GM21529 (cell line): ENCODE measurements around the gene RAB8B.
"Not testable (repeated sequence)": the region's sequence is repeated elsewhere in the genome, so short reads cannot be mapped to it uniquely, and the experiment has no call there.

Source experiments
- ATAC-seq: cut with Tn5 transposase; IDR thresholded peaks from one replicate; pipeline ENCODE4 v1.9.1; 2021; ENCODE audit not compliant: unreplicated experiment

Gene RAB8B

DNA sequence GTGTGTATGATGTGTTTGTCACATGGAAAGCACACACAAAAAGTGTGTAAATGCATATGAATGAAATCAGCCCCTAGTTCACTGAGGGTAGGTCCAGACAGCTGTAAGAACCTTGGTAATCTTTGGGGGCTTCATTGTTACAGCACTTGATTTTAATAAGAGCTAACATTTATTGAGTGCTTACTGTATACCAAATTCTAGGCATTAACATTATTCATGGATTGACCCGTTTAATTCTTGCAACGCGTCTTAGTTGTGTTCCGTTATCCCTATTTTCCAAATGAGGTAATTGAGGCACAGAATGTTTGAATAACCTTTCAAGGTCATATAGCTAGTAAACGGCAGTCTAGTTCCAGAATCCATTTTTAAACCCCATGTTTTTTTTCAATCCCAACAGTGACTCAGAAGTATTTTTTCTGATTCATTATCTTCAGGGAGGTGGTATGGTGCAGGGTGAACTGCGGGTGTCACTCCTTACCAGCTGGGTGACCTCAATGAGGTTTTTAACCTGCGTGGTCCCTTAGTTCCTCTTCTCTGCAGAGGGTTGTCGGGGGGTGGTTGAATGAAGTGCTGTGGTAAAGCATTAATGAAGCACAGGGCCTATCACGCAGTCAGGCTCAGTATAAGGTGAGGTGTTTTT, 14.2 kb downstream of the RAB8B start:
- no peak for ATAC-seq

DNA sequence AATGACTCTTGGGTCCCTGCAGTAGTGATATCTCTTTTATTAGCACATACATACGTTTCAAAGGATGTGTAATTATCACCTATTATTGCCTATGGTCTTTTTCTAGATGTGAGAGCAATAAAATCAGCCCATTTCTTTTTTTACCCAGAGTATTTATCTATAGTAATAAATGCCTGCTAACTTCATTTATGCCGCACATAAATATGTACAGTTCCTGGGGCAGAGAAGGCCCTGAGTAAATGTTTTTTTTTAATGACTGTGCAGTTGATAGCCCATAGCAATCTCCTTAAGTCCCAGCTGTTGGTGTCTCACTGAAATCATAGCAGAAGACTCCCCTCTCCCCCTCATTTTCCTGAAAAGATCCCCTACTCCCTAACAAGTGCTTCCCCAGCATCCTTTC, 16.7 kb downstream of the RAB8B start:
- ATAC-seq: no peak

DNA sequence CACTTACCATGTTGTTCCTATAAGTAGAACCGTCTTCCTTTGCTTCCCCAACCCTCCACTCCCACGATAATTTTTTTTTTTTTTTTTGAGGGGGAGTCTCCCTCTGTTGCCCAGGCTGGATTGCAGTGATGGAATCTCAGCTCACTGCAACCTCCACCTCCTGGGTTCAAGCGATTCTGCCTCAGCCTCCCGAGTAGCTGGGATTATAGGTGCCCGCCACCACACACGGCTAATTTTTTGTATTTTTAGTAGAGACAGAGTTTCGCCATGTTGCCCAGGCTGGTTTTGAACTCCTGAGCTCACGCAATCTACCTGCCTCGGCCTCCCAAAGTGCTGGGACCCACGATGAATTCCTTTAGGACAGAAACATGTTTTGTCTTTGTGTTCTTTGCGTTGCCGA, 19.4 kb downstream of the RAB8B start:
- not testable (repeated sequence) for ATAC-seq

DNA sequence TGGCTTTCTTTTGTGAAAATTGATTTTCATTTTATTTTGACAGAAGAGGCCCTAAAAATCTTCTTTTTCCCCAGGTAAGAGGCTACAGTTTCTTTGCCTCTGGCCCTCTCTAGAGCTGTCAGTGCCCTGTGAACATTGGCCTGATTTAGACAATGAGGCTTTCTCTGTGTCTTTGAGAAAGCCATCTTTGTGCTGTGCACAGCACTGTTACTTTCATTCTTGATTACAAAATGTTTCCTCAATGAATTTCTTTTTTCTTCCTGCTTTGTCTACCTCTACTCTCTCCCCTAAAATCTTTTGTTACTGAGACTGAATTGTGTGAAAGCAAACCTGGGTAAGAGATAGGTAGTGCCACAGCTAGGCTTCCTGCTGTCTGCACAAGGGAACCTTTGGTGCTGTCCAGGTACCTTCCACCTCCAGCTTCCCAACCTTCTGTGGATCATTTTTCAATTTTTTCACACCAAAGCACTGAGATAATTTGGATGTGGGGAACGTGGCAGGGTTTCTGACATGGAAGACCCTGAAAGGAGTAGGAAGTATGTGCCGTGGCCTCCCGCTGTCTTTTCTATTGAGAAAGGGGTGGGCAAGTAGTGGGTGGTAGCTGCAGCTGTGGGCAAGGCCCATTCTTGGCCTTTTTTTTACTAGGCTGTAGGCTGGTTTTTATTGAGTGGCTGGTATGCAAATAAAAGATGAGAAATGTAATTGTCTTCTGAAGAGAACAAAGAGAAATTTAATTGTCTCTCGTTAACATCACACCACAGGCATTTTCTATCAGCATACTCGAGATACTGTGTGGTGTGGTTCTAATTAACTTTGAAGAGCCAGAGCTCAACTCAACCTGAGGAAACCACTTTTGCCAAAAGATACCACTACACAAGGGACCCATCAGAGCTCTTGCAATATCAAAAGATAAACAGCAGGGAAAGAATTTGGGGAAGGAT, 21.0 kb downstream of the RAB8B start:
- ATAC-seq: no peak

DNA sequence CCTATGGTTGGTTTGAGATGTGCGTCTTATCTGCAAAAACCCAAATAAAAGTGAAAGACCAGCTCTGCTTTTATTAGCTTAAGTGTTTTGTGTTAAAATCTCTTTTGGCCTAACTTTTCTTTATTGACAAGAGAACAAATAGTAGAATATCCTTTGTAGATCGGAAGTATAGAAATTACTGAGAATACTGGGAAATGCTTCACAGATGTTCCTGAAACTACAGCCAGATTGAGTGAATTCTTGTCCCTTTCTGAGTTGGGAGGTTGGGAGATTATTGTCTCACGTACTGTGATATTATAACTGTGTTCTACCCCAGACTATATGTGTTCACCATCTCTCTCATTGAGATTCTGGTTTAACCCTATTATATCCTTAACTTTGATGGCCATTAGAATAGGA, 21.7 kb downstream of the RAB8B start:
- ATAC-seq: no peak

DNA sequence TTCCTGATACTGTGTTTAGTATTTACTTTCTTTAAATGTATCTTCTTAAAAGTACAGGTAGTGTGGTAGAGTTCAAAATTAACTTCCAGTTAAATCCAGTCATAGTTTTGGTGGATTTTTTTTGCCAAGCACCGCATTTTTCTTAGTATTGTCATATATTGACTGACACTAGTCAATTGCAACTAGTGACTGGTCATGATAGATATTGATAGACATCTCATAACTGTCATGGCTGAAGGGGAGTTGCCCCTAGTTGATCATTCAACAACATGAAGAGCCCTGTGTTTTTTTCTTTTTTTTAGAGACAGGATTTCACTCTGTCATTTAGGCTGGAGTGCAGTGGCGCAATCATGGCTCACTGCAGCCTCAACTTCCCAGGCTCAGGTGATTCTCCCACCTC, 22.1 kb downstream of the RAB8B start:
- no peak for ATAC-seq

DNA sequence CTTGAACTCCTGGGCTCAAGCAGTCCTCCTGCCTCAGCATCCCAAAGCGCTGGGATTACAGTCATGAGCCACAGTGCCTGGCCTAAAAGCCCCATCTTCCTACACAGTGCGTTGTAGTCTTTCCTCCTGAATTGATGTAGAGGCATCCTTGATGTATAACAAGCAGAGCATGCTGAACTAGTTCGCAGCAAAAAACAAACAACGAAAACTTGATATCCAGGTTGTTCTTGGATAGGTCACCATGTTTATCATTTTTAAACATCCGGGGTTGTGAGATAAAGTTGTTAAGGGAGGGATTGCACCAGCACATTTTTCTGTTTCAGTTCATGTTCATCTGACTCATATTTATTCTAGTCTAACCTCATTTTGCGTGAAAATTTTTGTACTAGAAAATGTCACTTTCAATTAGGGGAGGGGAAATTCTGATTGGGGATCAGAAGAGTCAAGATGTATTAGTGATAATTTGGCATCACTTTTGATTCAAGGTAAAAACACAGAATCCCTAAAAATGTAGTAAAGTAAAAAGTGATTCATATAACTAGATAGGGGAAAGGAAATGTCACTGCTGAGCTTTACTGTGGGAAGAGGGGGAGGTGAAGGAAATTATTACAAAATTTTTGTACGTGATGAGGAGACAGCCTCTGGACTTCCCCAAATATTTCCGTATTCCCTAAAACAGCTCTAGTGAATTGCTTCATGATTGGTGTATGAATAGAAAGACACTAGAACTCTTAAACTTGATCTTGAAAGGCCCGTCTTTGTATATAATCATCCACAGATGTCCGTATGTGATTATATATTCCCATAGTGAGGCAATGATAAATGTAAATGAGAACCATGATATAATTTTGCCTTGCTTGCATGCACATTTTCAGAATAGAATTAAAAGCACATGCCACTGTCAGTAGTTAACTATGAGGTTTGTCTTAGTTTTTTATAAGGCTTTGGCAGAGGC, 22.9 kb downstream of the RAB8B start:
- peak; percentile 45 for ATAC-seq

DNA sequence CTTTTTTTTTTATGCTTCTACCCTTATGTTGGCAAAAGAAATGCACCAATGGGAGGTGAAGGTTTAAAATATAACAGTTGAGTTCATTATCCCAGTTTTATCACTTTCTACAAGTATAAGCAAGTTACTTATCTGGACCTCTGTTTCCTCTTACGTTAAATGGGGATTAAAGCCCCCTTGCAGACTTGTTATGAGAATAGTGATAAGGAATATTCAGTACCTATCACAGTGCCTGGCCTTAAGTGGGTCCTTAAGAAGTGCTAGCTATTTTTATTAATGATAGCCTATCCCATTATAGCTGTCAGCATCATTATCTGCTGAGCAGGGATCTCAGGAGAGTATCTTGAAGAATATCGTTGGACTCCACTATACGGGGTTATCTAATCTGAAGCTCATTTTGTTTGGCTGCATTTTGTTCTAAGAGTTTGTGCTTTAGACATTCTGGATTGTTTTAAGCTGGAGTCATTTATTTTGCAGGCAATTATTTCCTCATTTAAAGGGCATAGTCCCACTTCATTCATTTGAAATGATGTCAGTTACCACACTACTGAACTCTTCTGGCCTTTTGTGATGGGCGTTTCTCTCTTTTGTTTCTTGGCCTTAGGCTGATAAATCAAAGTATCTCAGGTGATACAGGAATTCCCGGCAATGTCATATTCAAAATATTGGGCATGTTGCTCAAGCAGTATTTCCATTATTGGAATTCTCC, 28.8 kb downstream of the RAB8B start:
- no peak for ATAC-seq

DNA sequence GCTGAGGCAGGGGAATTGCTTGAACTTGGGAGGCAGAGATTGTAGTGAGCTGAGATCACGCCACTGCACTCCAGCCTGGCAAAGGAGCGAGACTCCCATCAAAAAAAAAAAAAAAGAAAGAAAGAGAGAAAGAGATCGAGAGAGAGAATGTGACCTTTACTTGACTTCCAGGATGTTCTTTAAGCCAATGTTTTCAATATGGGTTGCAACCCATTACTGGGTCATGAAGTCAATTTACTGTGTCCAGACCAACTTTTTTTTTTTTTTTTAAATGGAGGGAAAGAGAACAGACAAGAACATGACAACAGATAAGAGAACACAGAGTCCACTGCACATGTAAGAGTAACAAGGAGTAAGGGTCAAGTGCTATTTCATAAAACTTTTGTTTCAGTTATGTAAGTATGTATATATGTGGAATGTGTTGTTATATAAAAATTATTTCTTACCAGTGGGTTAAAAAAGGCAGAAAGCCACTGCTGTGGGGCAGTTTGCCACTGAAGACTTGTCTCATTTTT, 29.8 kb downstream of the RAB8B start:
- ATAC-seq: no peak

DNA sequence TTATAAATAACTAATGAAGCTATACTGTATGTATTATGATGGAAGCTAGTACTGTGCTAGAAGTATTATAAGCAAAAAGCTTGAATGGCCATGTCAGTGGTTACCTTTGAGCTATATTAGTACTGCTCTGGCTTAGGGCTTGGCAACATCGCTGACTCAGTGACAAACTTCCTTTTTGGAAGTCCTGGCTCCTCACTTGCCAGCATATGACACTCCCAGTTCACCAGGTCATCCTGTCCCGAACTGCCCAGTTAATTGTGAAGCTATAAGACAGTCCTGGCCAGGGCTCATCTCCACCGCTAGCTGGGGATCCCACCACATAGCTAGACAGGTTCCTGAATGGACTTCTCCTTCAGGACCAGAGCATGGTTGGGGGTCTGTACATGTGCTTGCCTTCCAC, 31.9 kb downstream of the RAB8B start:
- no peak for ATAC-seq

DNA sequence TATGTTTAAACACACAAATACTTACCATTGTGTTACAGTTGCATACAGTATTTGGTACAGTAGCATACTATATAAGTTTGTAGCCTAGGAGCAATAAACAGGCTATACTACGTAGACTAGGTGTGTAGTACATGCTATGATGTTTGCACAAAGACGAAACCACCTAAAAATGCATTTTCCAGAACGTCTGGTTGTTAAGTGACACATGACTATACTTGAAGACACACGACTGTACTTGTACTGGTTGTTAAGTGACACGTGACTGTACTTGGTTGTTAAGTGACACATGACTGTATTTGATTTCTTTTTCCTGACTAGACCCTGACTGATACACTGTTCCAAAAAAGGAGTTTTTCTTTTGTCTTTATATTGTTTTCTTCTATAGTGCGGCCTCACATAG, 34.1 kb downstream of the RAB8B start:
- ATAC-seq: no peak

DNA sequence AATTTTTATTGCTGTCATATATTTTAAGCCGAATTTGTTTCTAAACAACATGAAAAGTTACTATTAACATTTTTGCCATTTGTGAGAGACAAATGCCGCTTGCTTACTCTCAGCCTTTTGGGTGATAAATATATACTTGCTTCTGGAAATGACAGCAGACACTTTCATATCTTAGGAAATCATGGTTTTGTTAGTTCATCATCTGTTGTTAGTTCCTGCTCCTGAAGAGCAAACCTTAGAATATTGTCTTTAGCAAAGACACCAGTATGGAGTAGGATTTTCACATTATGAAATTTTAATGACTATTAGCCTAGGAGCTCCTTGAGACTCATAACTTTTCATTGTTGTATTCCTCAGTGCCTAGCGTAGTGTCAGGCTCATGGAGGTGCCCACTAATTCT, 36.0 kb downstream of the RAB8B start:
- ATAC-seq: no peak

DNA sequence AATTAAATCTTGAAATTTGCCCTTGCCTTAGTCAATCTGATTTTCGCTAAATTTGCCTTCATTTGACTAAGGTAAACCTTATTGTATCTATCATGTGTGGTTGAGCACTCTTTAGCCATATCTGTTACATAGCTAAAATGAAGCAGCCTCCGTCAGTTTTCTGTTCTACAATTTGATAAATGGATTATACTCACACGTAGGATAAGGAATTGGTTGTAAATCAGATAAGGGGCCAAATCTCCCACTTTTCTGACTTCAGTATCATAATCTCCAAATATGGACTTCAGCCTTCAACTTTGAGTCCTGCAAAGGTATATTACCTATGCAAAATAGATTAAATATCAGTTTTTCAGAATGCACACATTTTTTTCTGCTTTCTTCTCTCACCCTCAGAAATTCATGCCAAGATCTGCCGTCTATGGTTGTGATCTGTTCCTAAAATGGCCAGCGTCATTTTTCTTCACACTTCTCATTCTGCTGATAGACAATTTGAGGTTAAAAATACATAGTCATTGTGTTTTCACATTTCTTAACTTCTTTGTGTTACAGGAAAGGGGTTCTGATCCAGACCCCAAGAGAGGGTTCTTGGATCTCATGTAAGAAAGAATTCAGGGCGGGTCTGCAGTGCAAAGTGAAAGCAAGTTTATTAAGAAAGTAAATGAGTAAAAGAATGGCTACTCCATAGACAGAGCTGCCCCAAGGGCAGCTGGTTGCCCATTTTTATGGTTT, 36.9 kb downstream of the RAB8B start:
- no peak for ATAC-seq

DNA sequence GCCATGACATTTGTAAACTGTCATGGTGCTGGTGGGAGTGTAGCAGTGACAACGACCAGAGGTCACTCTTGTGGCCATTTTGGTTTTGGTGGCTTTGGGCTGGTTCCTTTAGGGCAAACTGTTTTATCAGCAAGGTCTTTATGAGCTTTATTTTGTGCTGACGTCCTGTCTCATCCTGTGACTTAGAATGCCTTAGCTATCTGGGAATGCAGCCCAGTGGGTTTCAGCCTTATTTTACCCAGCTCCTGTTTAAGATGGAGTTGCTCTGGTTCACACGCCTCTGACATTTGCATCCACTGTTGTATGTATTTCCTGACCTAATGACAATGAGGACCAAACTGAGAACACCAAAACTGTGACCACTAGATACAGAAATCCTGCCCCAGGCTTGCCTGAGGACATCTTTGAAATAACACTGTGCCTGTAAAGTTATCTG, 37.6 kb downstream of the RAB8B start:
- no peak for ATAC-seq

DNA sequence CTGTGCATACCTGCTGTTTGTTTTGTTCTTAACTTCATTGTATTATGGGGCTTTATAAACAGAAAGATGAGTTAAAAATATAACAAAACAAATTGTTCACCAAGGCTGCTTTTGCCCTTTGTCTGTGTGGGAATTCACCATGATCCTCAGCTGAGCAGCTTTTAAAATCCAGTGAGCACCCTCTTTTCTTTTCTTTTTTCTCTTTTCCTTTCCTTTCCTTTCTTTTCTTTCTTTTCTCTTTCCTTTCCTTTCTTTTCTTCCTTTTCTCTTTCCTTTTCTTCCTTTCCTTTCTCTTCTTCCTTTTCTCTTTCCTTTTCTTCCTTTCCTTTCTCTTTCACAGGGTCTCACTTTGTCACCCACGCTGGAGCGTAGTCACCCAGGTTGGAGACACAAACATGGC, 38.3 kb downstream of the RAB8B start:
- no peak for ATAC-seq

DNA sequence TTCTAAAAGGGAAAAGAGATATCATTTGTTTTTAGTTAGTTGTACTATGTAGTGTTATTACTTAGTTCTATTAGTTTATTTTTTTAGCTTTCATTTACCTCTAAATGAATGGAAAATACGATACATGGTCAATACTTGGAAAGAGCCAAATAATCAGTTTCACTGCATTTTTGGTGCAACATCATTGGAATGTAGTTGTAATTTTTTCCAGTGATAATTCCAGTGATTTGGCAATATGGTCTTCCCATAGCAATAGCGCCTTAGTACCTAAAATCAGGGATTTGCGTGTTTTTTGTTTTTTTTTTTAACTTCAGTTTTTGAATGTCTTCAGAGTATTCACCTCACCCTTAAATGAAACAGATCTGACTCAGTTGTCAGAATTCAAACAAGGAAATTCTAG, 41.8 kb downstream of the RAB8B start:
- ATAC-seq: no peak

DNA sequence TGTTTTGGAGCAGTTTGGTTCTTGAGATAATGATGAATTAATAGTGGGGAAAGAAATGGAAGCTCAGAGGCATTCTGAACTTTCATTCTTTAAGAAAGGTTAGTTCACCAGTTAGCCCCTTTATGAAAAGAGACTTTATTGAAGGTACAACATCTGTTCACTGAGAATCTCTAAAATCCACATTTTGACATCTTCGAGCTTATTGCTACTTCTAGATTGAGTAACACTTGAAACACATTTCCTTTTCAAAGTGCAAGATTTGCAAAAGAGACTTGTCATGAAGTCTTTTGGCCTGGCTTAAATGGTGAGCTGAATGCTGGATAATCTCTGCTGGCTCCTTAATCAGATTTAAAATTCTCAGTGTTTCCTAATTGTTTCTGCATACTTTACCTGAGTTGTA, 42.3 kb downstream of the RAB8B start:
- ATAC-seq: no peak

DNA sequence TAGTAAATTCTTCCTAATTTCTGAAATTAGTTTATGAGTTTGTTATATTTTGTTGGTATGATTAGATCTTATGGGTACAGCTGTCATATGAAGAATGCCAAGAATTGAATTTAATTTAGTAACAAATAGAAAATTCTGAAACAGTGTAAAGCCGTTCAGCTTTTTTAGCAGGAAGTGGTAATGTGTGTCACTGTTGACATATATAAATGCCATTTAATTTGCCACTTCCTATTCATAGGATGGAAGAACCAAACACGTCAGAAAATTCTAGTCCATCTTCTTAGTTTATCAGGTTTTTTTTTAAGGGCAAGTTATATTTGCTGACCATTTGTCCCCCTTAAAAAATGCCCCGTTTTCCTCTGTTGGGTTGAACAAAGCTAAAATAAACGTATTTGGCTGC, 43.0 kb downstream of the RAB8B start:
- ATAC-seq: no peak

DNA sequence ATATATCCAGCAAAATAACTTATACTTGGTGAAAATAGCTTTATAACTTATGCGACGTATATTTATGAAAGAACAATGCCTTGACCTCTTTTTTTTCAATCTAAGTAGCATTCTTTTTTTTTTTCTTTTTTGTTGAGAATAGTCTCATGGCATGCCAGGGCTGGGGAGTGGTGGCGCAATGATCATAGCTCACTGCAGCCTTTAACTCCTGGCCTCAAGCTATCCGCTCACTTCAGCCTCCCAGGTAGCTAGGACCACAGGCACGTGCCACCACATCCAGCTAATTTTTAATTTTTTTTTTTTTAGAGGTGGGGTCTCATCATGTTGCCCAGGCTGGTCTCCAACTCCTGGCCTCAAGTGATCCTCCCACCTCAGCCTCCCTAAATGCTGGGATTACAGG, 43.5 kb downstream of the RAB8B start:
- ATAC-seq: no peak
